NCI-H1105 (cell line): ENCODE results near the gene RSBN1.
"Not testable (repeated sequence)": the region's sequence is repeated elsewhere in the genome, so short reads cannot be mapped to it uniquely, and the experiment has no call there.

ENCODE experiments used
- DNase-seq: peaks from one replicate; lab custom pipeline; 2025; lab: John Stamatoyannopoulos, UW

The RSBN1 gene

DNA sequence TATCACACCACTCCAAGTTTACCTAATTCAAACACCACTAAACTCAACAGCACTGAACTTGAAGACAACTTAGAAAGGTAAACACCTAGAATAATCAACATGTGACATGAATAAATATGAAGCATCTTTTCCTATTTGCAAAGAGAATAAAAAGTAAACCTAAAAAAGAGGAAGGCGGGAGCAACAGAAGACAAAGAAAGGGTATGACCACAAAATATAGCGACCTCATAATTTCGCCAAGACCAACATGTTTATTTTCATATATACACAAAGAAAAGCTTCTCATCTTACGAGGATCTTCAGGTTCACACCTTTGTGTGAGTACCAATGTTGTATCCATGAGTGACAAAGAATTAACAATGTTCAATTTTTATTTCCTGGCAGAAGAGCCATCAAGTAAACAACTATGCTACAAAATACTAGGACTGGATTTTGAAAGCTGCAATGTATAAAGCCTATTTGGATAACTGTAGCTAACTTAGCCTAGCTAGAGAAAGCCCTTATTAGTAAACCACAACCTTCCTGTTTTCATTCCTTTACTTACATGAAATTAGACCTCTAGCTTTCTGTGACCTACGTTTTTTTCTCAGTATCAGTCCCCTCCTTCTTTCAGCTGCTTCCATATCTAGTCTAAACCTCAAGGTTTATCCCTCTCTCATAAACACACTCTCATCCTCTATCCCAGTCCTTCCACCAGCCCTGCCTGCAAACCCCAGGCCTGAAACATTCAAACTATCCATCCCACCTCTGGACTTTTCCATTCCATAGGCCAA lies 31.7 kb downstream of the RSBN1 start:
- no peak for DNase-seq

- no peak for DNase-seq
These were observed 32.7 kb downstream of the RSBN1 start for GRCh38 chr1:113779542-113779941.

GRCh38 chr1:113777561-113777960 lies 34.7 kb downstream of the RSBN1 start:
- no peak for DNase-seq

DNA sequence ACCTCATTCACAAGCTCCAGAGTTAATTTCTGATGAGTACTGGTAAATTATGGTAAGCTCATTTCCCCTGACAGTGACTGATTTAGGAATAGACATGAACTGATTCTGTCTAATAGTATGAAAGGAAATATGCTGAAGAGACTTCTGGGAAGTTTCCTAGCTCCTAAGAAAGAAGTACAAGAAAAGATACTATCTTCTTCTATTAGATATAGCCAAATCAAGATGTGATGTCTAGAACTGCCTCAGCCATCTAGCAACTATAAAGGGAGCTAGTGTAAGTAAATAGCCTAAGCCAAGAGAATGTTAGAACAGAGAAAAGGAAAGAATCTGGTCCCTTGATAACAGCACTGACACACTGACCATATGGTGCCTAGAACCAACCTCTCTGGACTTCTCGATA lies 42.2 kb downstream of the RSBN1 start:
- DNase-seq, result no peak

- no peak for DNase-seq
These were observed 42.7 kb downstream of the RSBN1 start for GRCh38 chr1:113769601-113769970.

DNA sequence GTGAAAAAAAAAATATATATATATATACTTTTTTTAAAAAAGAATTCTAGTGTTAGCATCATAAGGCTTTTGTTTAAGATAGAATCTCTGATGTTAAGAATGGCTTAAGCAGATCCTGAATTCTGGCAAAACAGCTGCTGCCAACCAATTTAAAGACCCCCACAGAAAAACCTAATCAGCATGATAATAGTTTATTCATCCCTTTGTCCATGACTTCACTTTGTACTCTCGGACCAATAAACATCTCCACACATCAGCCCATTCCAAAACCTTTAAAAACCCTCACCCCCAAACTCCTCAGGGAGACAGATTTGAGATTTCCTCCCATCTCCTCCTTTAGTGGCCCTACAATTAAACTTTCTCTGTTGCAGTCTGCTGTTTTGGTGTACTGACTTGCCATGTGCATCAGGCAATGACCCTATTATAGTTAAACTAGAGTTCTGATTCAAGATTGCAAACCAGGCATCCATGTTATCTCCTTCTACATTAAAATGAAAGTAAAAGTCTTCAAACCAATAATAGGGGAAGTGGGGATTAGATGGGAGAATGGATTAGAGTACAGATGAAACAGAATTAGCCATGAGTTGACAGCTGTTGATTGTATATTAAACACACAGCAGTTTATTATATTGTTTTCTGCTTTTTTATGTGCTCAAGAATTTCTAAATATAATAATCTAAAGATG lies 43.2 kb downstream of the RSBN1 start:
- no peak for DNase-seq

GRCh38 chr1:113765306-113766230 lies 46.7 kb downstream of the RSBN1 start:
- no peak for DNase-seq

- DNase-seq, result no peak
These were observed 48.6 kb downstream of the RSBN1 start for GRCh38 chr1:113763661-113764060.

- no peak for DNase-seq
These were observed 50.3 kb downstream of the RSBN1 start for GRCh38 chr1:113761937-113762336.

DNA sequence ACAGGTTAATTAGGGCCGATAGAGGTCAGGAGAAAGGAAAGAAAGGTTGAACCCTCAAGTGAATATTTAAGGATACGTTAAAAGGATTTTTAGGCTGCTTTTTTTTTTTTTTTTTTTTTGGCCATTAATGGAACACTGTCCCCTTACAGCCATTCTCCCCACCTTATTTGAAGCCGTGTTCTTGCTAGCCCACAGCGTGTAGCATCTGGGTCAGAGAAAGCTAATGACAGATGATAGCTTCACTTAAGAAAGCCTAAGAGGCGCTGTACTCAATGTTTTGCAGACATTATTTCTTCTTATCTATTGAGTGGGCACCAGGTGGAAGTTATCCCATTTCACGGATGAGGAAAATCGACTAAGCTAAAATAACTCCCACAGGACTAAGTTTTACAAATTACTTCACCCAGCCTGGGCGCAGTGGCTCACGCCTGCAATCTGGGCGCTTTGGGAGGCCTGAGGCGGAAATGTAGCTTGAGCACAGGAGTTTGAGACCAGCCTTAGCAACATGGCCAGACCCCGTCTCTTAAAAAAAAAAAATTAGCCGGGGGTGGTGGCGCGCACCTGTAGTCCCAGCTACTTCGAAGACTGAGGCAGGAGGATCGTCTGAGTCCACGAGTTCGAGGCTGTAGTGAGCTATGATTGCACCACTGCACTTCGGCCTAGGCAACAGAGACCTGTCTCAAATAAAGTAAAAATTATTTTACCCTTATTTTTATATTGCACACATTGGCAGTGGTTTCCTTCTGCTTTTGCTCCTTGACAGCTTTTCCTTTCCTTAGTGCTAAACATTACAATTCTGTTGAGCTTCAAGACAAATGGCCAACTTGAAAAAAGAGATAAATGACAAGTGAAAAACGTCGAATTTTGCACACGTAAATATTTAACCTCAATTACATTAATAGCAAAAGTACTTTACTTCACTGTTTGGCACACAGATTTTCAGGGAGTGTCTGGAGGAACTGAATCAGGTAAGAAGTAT lies 51.9 kb downstream of the RSBN1 start:
- no peak for DNase-seq

- DNase-seq, result peak; percentile 68
These were observed 52.8 kb downstream of the RSBN1 start, which contains the start of gene PHTF1 for GRCh38 chr1:113759333-113760101. TSS of gene PHTF1 (minus strand) at chr1:113759486. CDS start at chr1:113758703, 783 bp downstream.

DNA sequence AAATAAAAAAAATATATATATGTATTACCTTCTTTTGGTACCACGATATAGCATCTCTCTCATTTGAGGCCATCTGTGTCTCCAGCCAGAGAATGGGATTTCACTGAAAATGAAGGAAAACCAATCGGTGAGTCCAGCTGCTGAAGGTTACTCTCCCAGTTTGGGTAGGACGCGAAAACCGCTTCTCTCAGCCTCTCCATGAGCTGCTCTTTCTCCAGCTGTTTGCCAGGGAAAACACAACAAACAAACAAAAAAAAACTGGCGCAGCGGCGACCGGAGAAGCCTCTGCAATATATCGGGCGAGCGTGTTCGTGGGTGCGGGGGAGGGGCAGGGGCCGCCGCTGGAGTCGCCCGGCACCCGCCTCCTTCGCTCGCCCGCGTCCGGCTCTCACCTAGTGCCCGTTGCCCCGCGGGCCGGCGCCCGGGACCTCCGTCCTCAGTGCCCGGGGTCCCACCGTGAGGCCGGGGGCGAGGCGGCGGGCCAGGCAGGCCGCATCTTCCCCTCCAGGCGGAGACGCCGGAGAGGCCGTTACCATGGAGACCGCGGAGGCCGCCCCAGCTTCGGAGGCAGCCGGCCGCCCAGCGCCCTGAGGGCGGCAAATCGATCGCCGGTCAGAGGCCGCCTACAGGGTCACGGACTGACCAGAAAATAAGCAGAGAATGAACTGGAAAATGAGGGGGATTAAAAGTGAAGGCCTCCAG lies 53.5 kb downstream of the RSBN1 start:
- peak; percentile 79 for DNase-seq

DNA sequence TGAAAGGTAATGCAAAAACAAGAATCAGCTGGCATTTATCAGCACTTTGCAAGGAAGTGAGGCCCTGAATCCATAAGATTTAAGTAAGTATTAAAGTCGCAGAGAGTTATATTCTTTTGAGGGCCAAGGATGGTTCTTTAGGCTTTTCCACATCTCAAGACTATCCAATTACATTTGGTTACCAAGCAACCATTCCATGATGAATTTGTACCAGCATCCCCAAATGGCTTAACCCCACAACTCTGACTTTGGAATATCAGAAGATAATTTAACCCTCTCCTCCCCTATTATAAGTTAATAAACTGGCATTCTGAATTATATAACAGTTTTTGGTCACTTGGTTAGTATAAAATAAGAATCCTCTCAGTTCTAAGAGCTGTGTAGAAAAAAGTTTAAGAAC lies 55.8 kb downstream of the RSBN1 start:
- DNase-seq, result no peak

DNA sequence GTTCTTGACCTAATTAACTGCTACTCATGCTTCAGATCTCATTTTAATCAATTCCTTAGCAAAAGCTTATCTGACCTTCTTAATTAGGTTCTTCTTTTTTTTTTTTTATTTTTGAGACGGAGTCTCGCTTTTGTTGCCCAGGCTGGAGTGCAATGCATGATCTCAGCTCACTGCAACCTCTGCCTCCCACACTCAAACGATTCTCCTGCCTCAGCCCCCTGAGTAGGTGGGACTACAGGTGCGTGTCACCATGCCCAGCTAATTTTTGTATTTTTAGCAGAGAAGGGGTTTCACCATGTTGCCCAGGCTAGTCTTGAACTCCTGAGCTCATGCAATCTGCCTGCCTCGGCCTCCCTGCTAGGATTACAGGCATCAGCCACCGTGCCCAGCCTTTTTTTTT lies 58.9 kb downstream of the RSBN1 start:
- not testable (repeated sequence) for DNase-seq

- no peak for DNase-seq
These were observed 60.8 kb downstream of the RSBN1 start for GRCh38 chr1:113751516-113751915.

DNA sequence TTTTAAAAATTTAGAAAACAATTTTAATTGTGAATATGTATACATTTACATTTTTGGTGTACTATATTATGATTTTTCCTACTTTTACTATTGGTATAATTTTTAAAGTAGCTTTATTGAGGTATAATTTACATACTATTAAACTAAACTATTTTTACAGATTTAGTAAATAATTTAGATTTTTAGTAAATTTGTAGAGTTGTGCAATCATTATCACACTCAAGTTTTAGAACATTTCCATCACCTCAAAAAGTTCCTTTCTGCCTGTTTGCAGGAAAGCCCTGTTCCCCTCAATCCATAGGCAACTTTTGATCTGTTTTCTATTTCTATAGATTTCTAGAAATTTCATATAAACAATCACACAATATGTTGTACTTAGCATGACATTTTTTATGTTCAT lies 61.2 kb downstream of the RSBN1 start:
- no peak for DNase-seq

DNA sequence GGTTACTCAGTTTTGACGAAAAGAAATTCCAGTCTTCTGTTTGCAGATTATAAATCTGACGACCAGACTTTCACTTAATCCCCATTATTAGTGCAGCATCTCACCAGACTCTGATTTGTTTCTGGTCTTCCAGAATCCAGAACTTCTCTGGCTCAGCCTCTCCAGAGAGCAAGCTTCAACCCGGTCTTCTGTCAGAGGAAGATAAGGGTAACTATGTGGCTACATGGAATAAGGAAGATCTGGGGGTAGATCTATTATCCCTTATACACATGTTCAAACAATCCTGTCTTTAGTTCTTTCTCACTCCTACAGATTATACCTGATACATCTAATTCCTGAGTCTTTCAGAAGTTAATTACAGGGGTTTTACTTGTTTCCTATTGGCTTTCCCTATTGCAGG lies 62.9 kb downstream of the RSBN1 start:
- DNase-seq, result no peak

DNA sequence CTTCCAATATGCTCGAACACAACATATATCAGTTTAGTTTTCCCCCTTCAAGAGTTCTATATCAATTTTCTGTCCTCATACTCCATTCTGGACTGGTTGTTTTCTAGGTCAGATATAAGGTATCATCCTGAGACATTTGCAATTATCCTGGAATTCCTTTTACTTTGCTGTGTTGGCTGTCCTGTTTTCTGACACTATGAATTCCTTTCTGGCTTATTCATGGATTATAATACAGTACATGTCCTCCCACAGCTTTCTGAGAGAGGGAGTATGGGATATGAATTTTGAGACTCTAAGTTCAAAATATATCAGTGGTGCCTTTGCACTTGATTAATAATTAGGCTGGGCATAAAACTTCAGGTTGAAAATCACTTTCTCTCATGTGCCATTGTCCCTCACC lies 64.9 kb downstream of the RSBN1 start:
- DNase-seq, result no peak

GRCh38 chr1:113745425-113745824 lies 66.9 kb downstream of the RSBN1 start:
- no peak for DNase-seq

- DNase-seq, result no peak
These were observed 68.2 kb downstream of the RSBN1 start for GRCh38 chr1:113744114-113744513.
